IMR-90 (cell line): ENCODE data around the gene MIER2. TPM values are rescaled to one million over a fixed set of nuclear protein-coding genes. Genes with fewer than 3 reads are reported as not detected.

Source experiments
- ATAC-seq: fragments of 200-7000 bp; cut with Tn5 transposase; 2 replicates; pipeline ENCODE4 v1.9.1; 2020; ENCODE audit warnings: low read depth, mild to moderate bottlenecking, moderate library complexity
- BruUV-seq: library from RNA; stranded (reverse); fragments of 400-500 nt; replicated peaks from 2 replicates; lab custom pipeline; 2021; lab: Mats Ljungman, UMichigan
- CTCF ChIA-PET: fragments of 300-600 bp; formaldehyde crosslinking; extraction: SDS; loops from one replicate; lab custom pipeline; 2021; ENCODE audit warnings: antibody characterized with exemption; lab: Yijun Ruan, JAX
- POLR2A ChIA-PET: fragments of 300-600 bp; sonication (Branson Sonifier 250); formaldehyde crosslinking; loops from one replicate; lab custom pipeline; 2022; ENCODE audit warnings: antibody characterized with exemption; ENCODE audit not compliant: unreplicated experiment; lab: Charles Lee
- DNase-seq: peaks from one replicate; pipeline ENCODE4 v3.0.0; 2013
- H2AFZ ChIP-seq: replicated peaks from 2 replicates; pipeline ENCODE3; 2013; ENCODE audit warnings: low read length, mild to moderate bottlenecking; ENCODE audit not compliant: poor library complexity
- H2AK5ac ChIP-seq: 2 replicates; pipeline ENCODE4 v1.6.1; 2013; ENCODE audit warnings: low read depth, low read length, inconsistent platforms
- H2AK9ac ChIP-seq: replicated peaks from 2 replicates; pipeline ENCODE3; 2013; ENCODE audit warnings: mild to moderate bottlenecking, low read depth, low read length, moderate library complexity; ENCODE audit not compliant: poor library complexity
- H2BK120ac ChIP-seq: 2 replicates; pipeline ENCODE4 v1.6.1; 2013; ENCODE audit warnings: low read depth, low read length, inconsistent platforms
- H2BK15ac ChIP-seq: 3 replicates; pipeline ENCODE4 v1.6.1; 2013; ENCODE audit warnings: low read depth, low read length, inconsistent platforms
- H2BK20ac ChIP-seq: 2 replicates; pipeline ENCODE4 v1.6.1; 2013; ENCODE audit warnings: low read depth, mild to moderate bottlenecking, inconsistent platforms, low read length, moderate library complexity
- H2BK5ac ChIP-seq: 2 replicates; pipeline ENCODE4 v1.6.1; 2013; ENCODE audit warnings: mild to moderate bottlenecking, low read depth, low read length, inconsistent platforms; ENCODE audit not compliant: poor library complexity, severe bottlenecking
- H3K14ac ChIP-seq: replicated peaks from 2 replicates; pipeline ENCODE4 v1.6.1; 2013; ENCODE audit warnings: low read depth, low read length, inconsistent platforms
- H3K18ac ChIP-seq: 2 replicates; pipeline ENCODE4 v1.6.1; 2013; ENCODE audit warnings: low read depth, low read length, control low read depth
- H3K23ac ChIP-seq: 2 replicates; pipeline ENCODE4 v1.6.1; 2013; ENCODE audit warnings: low read depth, low read length, inconsistent platforms
- H3K27ac ChIP-seq: 2 replicates; pipeline ENCODE4 v1.5.1; 2013; ENCODE audit warnings: mild to moderate bottlenecking, control low read depth, low read length; ENCODE audit not compliant: insufficient read depth
- H3K27me3 ChIP-seq: 2 replicates; pipeline ENCODE4 v1.6.1; 2013; ENCODE audit warnings: low read length; ENCODE audit not compliant: control insufficient read depth, insufficient read depth
- H3K36me3 ChIP-seq: 2 replicates; pipeline ENCODE4 v1.6.1; 2013; ENCODE audit warnings: low read length, mixed read lengths; ENCODE audit not compliant: control insufficient read depth, insufficient read depth
- H3K4ac ChIP-seq: 2 replicates; pipeline ENCODE4 v1.6.1; 2013; ENCODE audit warnings: low read depth, low read length, inconsistent platforms
- H3K4me1 ChIP-seq: 2 replicates; pipeline ENCODE4 v1.6.1; 2013; ENCODE audit warnings: low read length, mixed read lengths; ENCODE audit not compliant: control insufficient read depth, insufficient read depth
- H3K4me2 ChIP-seq: 2 replicates; pipeline ENCODE4 v1.6.1; 2013; ENCODE audit warnings: low read depth, mild to moderate bottlenecking, control low read depth, low read length, moderate library complexity
- H3K4me3 ChIP-seq: 2 replicates; pipeline ENCODE4 v1.5.1; 2013; ENCODE audit warnings: low read depth, mild to moderate bottlenecking, control low read depth, low read length, moderate library complexity; ENCODE audit not compliant: insufficient read depth
- H3K56ac ChIP-seq: 2 replicates; pipeline ENCODE4 v1.6.1; 2013; ENCODE audit warnings: low read length, inconsistent platforms; ENCODE audit not compliant: insufficient read depth; ENCODE audit errors: extremely low read depth
- H3K79me1 ChIP-seq, 2 experiments: 2 replicates each; pipeline ENCODE4 v1.6.1; 2013; ENCODE audit warnings: low read length in 2 of 2, inconsistent platforms in 1 of 2, low read depth in 1 of 2
- H3K9ac ChIP-seq: 2 replicates; pipeline ENCODE4 v1.6.1; 2013; ENCODE audit warnings: low read depth, low read length, control low read depth
- H3K9me1 ChIP-seq: 2 replicates; pipeline ENCODE4 v1.6.1; 2013; ENCODE audit warnings: low read length, inconsistent platforms; ENCODE audit not compliant: insufficient read depth
- H3K9me3 ChIP-seq: 2 replicates; pipeline ENCODE4 v1.6.1; 2013; ENCODE audit warnings: low read length; ENCODE audit not compliant: control insufficient read depth, insufficient read depth
- H4K20me1 ChIP-seq: 2 replicates; pipeline ENCODE4 v1.6.1; 2013; ENCODE audit warnings: low read length, inconsistent platforms; ENCODE audit not compliant: insufficient read depth
- H4K5ac ChIP-seq: 2 replicates; pipeline ENCODE4 v1.6.1; 2013; ENCODE audit warnings: mild to moderate bottlenecking, low read depth, low read length, control low read depth
- H4K8ac ChIP-seq, 2 experiments: 2 replicates each; pipeline ENCODE4 v1.6.1; 2013; ENCODE audit warnings: low read depth in 2 of 2, low read length in 2 of 2, control low read depth in 1 of 2, inconsistent platforms in 1 of 2
- H4K91ac ChIP-seq: 2 replicates; pipeline ENCODE4 v1.6.1; 2013; ENCODE audit warnings: low read depth, low read length, inconsistent platforms; ENCODE audit not compliant: insufficient read depth
- BHLHE40 ChIP-seq: fragments of 150-350 bp; IDR thresholded peaks from 2 replicates; pipeline ENCODE4 v1.6.1; 2016; ENCODE audit warnings: mild to moderate bottlenecking, low read depth, low read length
- CHD1 ChIP-seq: IDR thresholded peaks from 2 replicates; pipeline ENCODE4 v1.6.1; 2012; ENCODE audit warnings: low read depth, low read length, improper control_type of control experiment
- MXI1 ChIP-seq: IDR thresholded peaks from 2 replicates; pipeline ENCODE4 v1.6.1; 2012; ENCODE audit warnings: low read depth, mild to moderate bottlenecking, low read length, moderate library complexity, borderline replicate concordance
- NFE2L2 ChIP-seq: fragments of 150-350 bp; IDR thresholded peaks from 2 replicates; pipeline ENCODE4 v1.6.1; 2016; ENCODE audit warnings: low read depth, mild to moderate bottlenecking, low read length
- RAD21 ChIP-seq: IDR thresholded peaks from 2 replicates; pipeline ENCODE4 v1.6.1; 2012; ENCODE audit warnings: low read length, improper control_type of control experiment
- RCOR1 ChIP-seq: IDR thresholded peaks from 2 replicates; pipeline ENCODE4 v1.6.1; 2012; ENCODE audit warnings: mild to moderate bottlenecking, low read length, improper control_type of control experiment; ENCODE audit not compliant: insufficient replicate concordance
- WGBS, 2 experiments: methylation state at CpG; one replicate each; pipeline versions ENCODE4 v1.1.5 to v1.1.7; 2013; ENCODE audit warnings: missing lambda C conversion rate in 2 of 2; ENCODE audit not compliant: insufficient read length in 1 of 2; ENCODE audit errors: extremely low coverage in 2 of 2; 5-methylcytosine and 5-hydroxymethylcytosine counted together
- dilution Hi-C: fragments of 300-500 bp; cut with HindIII; formaldehyde crosslinking; loops from one replicate; pipeline ENCODE4 v1.14.3; 2018; ENCODE audit warnings: low sequenced_read_pairs; ENCODE audit not compliant: unreplicated experiment
- in situ Hi-C: fragments of 300-500 bp; cut with MboI; formaldehyde crosslinking; loops from 3 replicates; pipeline ENCODE4 v1.14.3; 2019; ENCODE audit warnings: low sequenced_read_pairs, inconsistent platforms, mixed read lengths
- intact Hi-C: fragments of 100-400 bp; cut with micrococcal nuclease; formaldehyde crosslinking; loops from 2 replicates; pipeline ENCODE4 v1.10.0; 2022
- polyA plus RNA-seq, 3 experiments: library from polyadenylated mRNA; depleted of rRNA; stranded (reverse); fragments of >200 nt; gene quantifications; 2 replicates each; pipeline ENCODE4 v1.2.3, GENCODE V29; 2012; ENCODE audit warnings: low replicate concordance in 1 of 3
- total RNA-seq: library from RNA; depleted of rRNA; stranded (reverse); fragments of >200 nt; gene quantifications from 2 replicates; pipeline ENCODE4 v1.2.3, GENCODE V29; 2012

The MIER2 gene
- total and polyA plus RNA-seq, 2 of the 4 experiments (the other 2 are of a cell fraction), result 28.0 to 28.4 TPM

DNA sequence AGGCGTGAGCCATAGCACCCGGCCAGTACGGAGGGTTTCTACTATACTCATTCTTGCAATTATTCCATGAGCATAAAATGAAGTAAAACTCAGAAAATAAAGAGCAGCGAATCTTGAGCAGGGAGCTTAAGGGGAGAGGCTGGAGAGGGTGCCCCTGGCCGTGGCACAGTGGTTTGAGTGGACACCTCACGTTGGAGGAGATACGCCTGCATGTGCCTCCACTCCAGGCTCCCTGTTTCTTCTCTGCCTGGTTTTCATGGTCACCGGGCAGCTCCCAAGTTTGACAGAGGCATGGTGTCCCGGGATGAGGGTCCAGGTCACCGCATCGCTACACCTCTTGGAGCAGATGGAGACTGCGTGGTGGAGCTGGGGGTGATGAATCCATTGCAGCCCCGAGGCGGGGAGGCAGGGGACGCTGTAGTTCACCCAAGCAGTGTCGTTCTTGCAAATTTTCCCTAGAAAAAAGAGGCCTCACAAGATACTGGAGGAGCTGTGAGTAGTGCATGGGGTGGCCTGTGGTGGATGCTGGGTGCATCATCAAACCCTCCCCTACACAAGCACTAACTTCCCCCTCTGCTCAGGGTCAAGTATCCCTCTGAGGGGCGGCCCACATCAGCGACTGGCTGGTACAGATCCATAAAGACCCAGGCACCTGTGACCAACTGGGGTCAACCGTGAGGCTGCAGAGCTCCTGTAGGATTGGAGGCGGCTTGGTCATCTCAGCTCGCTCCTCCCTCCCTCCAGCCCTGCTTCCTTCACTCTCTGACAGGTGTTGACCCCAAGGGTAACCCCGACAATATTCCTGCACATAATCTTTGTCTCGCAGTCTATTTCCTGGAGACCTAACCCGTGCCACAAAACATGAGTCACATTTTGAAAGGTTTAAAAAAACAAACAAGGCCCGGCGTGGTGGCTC, 3.6 kb upstream of the MIER2 start:
- dilution Hi-C loops, result no loop called here
- peaks cover 6 to 7% of the 10 kb centered on the region in 2 experiments; a peak in 3 of 4 replicates for H3K79me1 ChIP-seq
- no peak overlapping the region for H3K14ac ChIP-seq
- no peaks in the 10 kb centered on the region for H3K27me3 ChIP-seq
- no peak overlapping the region for H2AFZ ChIP-seq
- no peak overlapping the region for H3K18ac ChIP-seq
- no peak overlapping the region for H3K4ac ChIP-seq
- in situ Hi-C loops, result no loop called here
- H2BK120ac ChIP-seq, result no peak overlapping the region
- no peak overlapping the region for H3K23ac ChIP-seq
- no peak overlapping the region for H3K56ac ChIP-seq
- H3K27ac ChIP-seq, result no peak overlapping the region
- no TSS peak for BruUV-seq
- H2BK20ac ChIP-seq, result no peak overlapping the region
- no peak overlapping the region for H4K8ac ChIP-seq
- H3K9me1 ChIP-seq, result peaks cover 3% of the 10 kb centered on the region; the same call in 1 of the 2 replicates
- H4K20me1 ChIP-seq, result peaks cover 5% of the 10 kb centered on the region
- no peak overlapping the region for H2AK9ac ChIP-seq
- ChIA-PET POLR2A (no interaction called here), CTCF (no interaction called here)
- no peak for DNase-seq
- H4K91ac ChIP-seq, result no peak overlapping the region
- no peak overlapping the region for H4K5ac ChIP-seq
- peaks cover 4% of the 10 kb centered on the region for H3K4me1 ChIP-seq
- H3K9ac ChIP-seq, result no peak overlapping the region
- intact Hi-C loops, result loop anchor here (10.0 kb wide), 1 partner anchor 137 kb away; no protein-coding TSS in a partner anchor
- H2BK5ac ChIP-seq, result no peak overlapping the region
- H3K4me3 ChIP-seq, result no peak overlapping the region
- no peaks in the 10 kb centered on the region for H3K36me3 ChIP-seq
- 50% methylated on average over 11 of the region's 26 CpGs; no CpG with 5 or more reads in 1 of the 2 experiments for WGBS, 2 experiments
- H3K9me3 ChIP-seq, result no peaks in the 10 kb centered on the region; the same call in 1 of the 2 replicates
- no peak for TF ChIP-seq NFE2L2
- no peak for TF ChIP-seq RCOR1
- TF ChIP-seq BHLHE40, result no peak
- TF ChIP-seq RAD21, result 0 out of 2 replicates have a peak, but pooled peaks have one; percentile 7
- TF ChIP-seq MXI1, result no peak
- no peak for TF ChIP-seq CHD1
- H2BK15ac ChIP-seq, result no peak overlapping the region
- no peak overlapping the region for H2AK5ac ChIP-seq
- no peak overlapping the region for H3K4me2 ChIP-seq
- no peak for ATAC-seq
